Hematopoietic multipotent progenitor cell (in vitro differentiated cells): ENCODE results near the gene CCDC70. TPM values are rescaled to one million over a fixed set of nuclear protein-coding genes. Genes with fewer than 3 reads are reported as not detected.
A peak's percentile ranks its signal among the peaks of the same experiment; 100 is the strongest.
"Not testable (repeated sequence)": the region's sequence is repeated elsewhere in the genome, so short reads cannot be mapped to it uniquely, and the experiment has no call there.

ENCODE experiments used
- DNase-seq, 3 donors: peaks; one replicate each; pipeline ENCODE4 v3.0.0-alpha.2; 2011 to 2015; ENCODE audit warnings: low read depth in 2 of 3, low spot score in 2 of 3
- total RNA-seq: library from RNA; depleted of rRNA; stranded (reverse); fragments of >200 nt; gene quantifications from one replicate; pipeline ENCODE4 v1.2.3, GENCODE V29; 2012

CCDC70 gene
- total RNA-seq, 1 donor = not detected

- DNase-seq = no peak
Observed at GRCh38 chr13:51900471-51900870, 38.7 kb downstream of the CCDC70 start.

GRCh38 chr13:51902776-51903175 lies 41.0 kb downstream of the CCDC70 start:
- peak in 2 of 3 donors; percentile 82 to 83 for DNase-seq

GRCh38 chr13:51905787-51906186 lies 44.0 kb downstream of the CCDC70 start:
- DNase-seq = no peak

GRCh38 chr13:51906581-51906980 lies 44.8 kb downstream of the CCDC70 start:
- no peak for DNase-seq

- no peak for DNase-seq
Observed at GRCh38 chr13:51907040-51907732, 45.4 kb downstream of the CCDC70 start.

GRCh38 chr13:51909265-51909664 lies 47.5 kb downstream of the CCDC70 start:
- DNase-seq = not testable (repeated sequence)

GRCh38 chr13:51910508-51910907 lies 48.7 kb downstream of the CCDC70 start:
- DNase-seq = no peak

- no peak for DNase-seq
Observed at GRCh38 chr13:51912091-51912490, 50.3 kb downstream of the CCDC70 start.

- DNase-seq = peak in 1 of 3 donors; percentile 46
Observed at GRCh38 chr13:51912511-51913225, 50.9 kb downstream of the CCDC70 start.

- no peak for DNase-seq
Observed at GRCh38 chr13:51913421-51914136, 51.8 kb downstream of the CCDC70 start.

GRCh38 chr13:51914137-51914493 lies 52.3 kb downstream of the CCDC70 start:
- DNase-seq = no peak

Other genes with a start within 250 kb of the CCDC70 start
- 7.0 TPM for gene DHRS12, start 57.8 kb upstream of the CCDC70 start, total RNA-seq
- 0.81 TPM for gene TMEM272, start 16.8 kb upstream of the CCDC70 start, total RNA-seq
- 14.0 TPM for gene ATP7B, start 149.5 kb downstream of the CCDC70 start, total RNA-seq
- 6.2 TPM for gene ALG11, start 150.4 kb downstream of the CCDC70 start, total RNA-seq
- 4.0 TPM for gene UTP14C, start 162.7 kb downstream of the CCDC70 start, total RNA-seq